ENCODE data around the gene EFCAB6.

GRCh38 chr22:43535336-43535735 lies 276.8 kb downstream of the EFCAB6 start:
- no peak for TF ChIP-seq NFIC (IDR thresholded peaks at IDR 0.05)
- TF ChIP-seq CEBPG (CRISPR knock-in tag; IDR thresholded peaks at IDR 0.05): no peak
- no peak for TF ChIP-seq CEBPG (tag; conservative IDR thresholded peaks at IDR 0.05 in 1 of 2, IDR thresholded peaks at IDR 0.05 in 1 of 2)

All from K562 (cell line).